Fibroblast of the aortic adventitia (primary cell): ENCODE results near the gene CEACAM20. TPM values are rescaled to one million over a fixed set of nuclear protein-coding genes. Genes with fewer than 3 reads are reported as not detected.
"Not testable (repeated sequence)": the region's sequence is repeated elsewhere in the genome, so short reads cannot be mapped to it uniquely, and the experiment has no call there.

Experiments used
- DNase-seq: peaks from one replicate; pipeline ENCODE4 v3.0.0-alpha.2; 2010; ENCODE audit warnings: low read depth
- H3K4me3 ChIP-seq: 2 replicates; pipeline ENCODE4 v1.5.1; 2011; ENCODE audit warnings: low read depth, mild to moderate bottlenecking, control low read depth, low read length, moderate library complexity
- CTCF ChIP-seq: IDR thresholded peaks from 2 replicates; pipeline ENCODE4 v1.5.1; 2011; ENCODE audit warnings: mild to moderate bottlenecking, low read length, control low read depth, inconsistent platforms; ENCODE audit not compliant: insufficient read depth
- total RNA-seq: library from RNA; depleted of rRNA; stranded (reverse); fragments of >200 nt; gene quantifications from 2 replicates; pipeline ENCODE4 v1.2.3, GENCODE V29; 2012; ENCODE audit warnings: low replicate concordance

The CEACAM20 gene
- total RNA-seq, 1 donor: not detected

DNA sequence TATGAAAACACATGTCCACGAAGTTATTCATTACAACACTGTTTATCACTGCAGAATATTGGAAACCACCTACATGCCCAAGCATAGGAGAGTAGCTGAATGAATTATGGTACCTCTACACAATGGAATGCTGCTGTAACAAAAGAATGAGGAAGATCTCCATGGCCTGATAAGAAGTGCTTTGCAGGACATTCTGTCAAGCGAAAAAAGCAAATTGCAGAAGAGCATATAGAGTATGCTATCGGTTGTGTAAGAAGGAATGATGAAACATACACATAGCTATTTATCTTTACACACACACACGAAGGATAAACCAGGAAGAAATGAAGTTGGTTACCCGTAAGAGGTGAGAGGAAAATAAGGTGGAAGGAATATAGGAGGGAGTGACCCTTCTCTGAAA lies 37.5 kb upstream of the CEACAM20 start:
- no peak for TF ChIP-seq CTCF
- H3K4me3 ChIP-seq: no peak overlapping the region
- no peak for DNase-seq

DNA sequence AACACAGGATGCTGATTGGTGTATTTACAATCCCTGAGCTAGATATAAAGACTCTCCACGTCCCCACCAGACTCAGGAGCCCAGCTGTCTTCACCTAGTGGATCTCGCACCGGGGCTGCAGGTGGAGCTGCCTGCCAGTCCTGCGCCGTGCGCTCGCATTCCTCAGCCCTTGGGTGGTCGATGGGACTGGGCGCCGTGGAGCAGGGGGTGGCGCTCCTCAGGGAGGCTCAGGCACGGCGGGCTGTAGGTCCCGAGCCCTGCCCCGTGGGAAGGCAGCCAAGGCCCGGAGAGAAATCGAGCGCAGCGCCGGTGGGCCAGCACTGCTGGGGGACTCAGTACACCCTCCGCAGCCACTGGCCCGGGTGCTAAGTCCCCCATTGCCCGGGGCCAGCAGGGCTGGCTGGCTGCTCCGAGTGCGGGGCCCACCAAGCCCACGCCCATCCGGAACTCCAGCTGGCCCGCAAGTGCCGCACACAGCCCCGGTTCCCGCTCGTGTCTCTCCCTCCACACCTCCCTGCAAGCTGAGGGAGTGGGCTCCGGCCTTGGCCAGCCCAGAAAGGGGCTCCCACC lies 33.7 kb upstream of the CEACAM20 start:
- H3K4me3 ChIP-seq, DNase-seq: not testable (repeated sequence)

- no peak for TF ChIP-seq CTCF
- H3K4me3 ChIP-seq: no peak overlapping the region
- no peak for DNase-seq
Observed at GRCh38 chr19:44557933-44558332, 28.5 kb upstream of the CEACAM20 start.

GRCh38 chr19:44554641-44555246 lies 25.3 kb upstream of the CEACAM20 start:
- no peak for TF ChIP-seq CTCF
- H3K4me3 ChIP-seq: no peak overlapping the region
- DNase-seq: no peak

DNA sequence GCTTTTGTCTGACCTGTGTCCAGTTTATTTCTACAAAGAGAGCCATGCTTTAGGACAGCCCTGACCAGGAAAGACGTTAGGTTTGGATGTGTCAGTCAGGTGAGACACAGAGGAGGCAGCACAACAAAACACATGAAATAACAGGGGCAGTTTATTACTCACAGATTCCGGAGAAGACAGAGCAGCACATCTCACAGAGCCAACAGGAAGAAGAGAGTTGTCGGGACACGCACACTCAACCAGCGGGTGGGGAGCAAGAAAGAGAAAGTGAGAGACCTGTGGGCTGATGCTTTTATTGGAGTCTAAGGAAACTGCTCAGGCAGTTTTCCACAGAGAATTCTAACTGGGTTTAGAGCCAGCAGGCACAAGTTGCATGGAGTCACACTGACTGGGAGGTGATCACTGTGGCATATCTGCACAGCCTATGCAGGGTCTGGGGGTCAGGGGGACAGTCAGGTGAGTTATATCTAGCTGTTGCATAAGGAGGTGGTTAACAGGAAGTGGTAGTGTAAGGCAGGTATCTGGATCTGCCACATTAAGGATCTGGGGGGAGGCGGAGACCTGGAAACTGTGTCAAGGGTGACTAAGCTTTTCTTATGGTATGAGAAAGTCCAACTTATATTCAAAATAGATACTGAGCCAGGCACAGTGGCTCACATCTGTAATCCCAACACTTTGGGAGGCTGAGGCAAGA lies 24.1 kb upstream of the CEACAM20 start:
- H3K4me3 ChIP-seq: no peak overlapping the region
- peak; percentile 24 for DNase-seq
- no peak for TF ChIP-seq CTCF

GRCh38 chr19:44552324-44552723 lies 22.8 kb upstream of the CEACAM20 start:
- H3K4me3 ChIP-seq: no peak overlapping the region
- peak; percentile 12 for DNase-seq
- TF ChIP-seq CTCF: peak; percentile 47

- DNase-seq: no peak
- no peak overlapping the region for H3K4me3 ChIP-seq
- no peak for TF ChIP-seq CTCF
Observed at GRCh38 chr19:44551850-44552249, 22.4 kb upstream of the CEACAM20 start.

GRCh38 chr19:44550976-44551375 lies 21.5 kb upstream of the CEACAM20 start:
- not testable (repeated sequence) for DNase-seq, H3K4me3 ChIP-seq
